CD4-positive, alpha-beta T cell treated with Interleukin-2 at 100 ng/mL for 4 hours (primary cell): ENCODE results near the gene FANCD2.
"Not testable (repeated sequence)": the region's sequence is repeated elsewhere in the genome, so short reads cannot be mapped to it uniquely, and the experiment has no call there.

ENCODE experiments used
- DNase-seq: peaks from one replicate; pipeline ENCODE4 v3.0.0-alpha.2; 2020; ENCODE audit warnings: low spot score

FANCD2 gene

GRCh38 chr3:10108091-10108490, 81.9 kb downstream of the FANCD2 start, which contains the start of gene FANCD2OS:
FANCD2OS (minus strand) TSS chr3:10108255; CDS start chr3:10104774, 3,481 bp downstream.
- no peak for DNase-seq

DNA sequence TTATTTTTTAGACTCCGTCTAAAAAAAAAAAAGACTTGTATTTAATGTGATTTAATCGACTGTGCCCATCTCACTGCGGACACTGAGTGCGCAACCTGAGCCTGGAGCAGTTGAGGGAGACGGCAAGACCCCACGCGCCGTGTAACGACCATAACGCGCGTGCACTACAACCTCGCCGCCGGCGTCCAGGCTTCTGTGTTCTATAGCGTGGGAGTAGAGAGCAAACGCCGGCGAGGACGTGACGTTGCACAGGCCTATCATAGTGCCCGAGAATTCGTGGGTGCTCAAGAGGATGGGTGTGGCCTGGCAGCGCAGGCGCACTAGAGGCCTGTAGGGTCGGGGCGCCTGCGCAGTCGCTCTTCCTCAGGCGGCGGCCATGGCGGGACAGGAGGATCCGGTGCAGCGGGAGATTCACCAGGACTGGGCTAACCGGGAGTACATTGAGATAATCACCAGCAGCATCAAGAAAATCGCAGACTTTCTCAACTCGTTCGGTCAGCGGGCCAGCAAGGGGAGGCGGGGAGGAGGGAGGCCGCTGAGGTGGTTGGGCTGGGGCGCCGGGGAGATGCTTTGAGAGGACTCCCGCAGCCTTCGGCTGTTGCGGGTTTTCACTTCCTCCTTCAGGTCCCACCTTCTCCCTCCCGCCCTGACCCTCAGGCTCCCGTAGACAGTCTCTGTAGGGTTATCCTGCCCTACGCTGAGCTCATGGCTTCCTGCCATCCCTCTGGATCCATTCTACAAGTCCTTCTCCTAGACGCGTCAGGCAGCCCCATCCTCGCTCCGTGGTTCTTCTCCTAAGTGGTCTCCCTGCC, 89.3 kb downstream of the FANCD2 start, which contains the start of gene BRK1:
Gene BRK1, plus strand, starts transcription at position 350 of the 812 bp plus-strand sequence. Its CDS starts 27 bp downstream, at position 377.
- peak; percentile 94 for DNase-seq

DNA sequence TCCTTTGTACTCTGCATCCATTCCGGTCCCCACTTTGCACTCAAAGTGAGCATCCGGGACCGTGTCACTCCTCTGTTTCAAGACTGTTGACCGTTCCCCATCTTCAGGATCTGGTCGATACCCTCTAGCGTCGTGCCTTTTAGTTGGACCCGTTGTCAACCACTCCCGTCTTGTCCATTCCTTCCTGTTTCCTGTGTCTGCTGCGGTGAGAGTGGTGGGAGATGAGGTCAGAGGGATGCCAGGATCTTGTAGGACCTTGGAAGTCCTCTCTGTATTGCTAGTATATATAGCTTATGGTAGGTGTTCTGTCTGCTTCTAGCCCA, 89.9 kb downstream of the FANCD2 start:
- DNase-seq, result no peak

DNA sequence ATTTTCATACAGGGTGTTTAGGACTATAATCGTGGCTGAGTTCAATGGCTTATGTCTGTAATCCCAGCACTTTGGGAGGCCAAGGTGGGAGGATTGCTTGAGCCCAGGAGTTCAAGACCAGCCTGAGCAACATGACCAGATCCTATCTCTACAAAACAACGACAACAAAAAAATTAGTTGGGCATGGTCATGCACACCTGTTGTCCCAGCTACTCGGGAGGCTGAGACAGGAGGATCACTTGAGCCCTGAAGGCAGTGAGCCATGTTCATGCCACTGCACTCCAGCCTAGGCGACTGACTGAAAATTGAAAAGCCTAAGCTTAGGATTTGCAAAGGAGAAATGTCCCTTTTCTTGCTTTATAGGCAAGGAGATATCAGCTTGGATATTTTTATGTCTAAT, 90.7 kb downstream of the FANCD2 start:
- DNase-seq, result no peak

DNA sequence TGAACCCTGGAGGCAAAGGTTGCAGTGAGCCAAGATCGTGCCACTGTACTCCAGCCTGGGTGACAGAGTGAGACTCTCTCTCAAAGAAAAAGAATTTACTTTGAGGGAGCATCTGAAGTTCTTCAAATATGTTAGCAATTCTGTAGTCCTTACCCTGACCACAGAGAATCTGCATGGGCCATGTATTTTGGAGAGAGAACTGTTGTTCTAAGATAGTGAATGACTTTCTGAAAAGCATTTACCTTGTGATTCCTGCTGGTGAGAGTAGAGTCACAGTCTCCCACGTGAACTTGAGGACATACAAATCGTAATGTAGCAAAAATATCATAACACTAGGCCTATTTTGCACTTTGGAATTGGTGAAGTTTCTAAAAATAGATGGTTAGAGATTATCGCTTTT, 93.1 kb downstream of the FANCD2 start:
- DNase-seq, result no peak

GRCh38 chr3:10121064-10121463, 94.8 kb downstream of the FANCD2 start:
- DNase-seq, result no peak

DNA sequence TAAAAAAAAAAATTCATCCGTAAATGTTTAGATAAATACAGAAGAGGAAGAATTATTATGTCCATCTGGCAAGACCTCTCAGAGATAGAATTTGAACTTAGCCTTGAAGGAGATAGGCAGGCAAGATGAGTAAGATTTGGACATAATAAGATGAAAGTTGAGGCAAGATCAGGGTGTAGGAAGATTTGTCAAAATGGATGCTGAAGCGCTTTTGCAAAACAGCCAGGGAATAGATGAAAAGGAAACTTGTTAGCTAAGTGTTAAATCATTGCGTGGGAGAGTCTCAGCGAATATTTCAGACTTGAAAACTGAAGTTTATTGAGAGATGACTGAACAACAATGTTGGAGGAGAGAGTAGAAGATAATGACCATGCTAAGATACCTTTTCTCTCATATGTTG, 96.5 kb downstream of the FANCD2 start:
- DNase-seq, result no peak

- DNase-seq, result not testable (repeated sequence)
These were observed 109.6 kb downstream of the FANCD2 start for GRCh38 chr3:10135872-10136271.

DNA sequence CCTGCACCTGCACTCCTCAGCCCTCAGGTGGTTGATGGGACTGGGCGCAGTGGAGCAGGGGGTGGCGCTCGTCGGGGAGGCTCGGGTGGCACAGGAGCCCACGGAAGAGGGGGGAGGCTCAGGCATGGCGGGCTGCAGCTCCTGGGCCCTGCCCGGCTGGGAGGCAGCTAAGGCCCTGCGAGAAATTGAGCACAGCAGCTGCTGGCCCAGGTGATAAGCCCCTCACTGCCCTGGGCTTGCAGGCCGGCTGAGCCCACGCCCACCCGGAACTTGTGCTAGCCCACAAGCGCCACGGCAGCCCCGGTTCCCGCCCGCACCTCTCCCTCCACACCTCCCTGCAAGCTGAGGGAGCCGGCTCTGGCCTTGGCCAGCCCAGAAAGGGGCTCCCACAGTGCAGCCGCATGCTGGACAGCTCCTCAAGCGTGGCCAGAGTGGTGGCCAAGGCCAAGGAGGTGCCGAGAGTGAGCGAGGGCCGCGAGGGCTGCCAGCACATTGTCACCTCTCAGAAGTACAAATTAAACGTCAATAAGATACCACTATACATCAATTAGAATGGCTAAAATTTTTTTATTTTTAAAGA, 110.3 kb downstream of the FANCD2 start:
- no peak for DNase-seq

- no peak for DNase-seq
These were observed 110.9 kb downstream of the FANCD2 start for GRCh38 chr3:10137178-10137577.

GRCh38 chr3:10140996-10141546, 114.8 kb downstream of the FANCD2 start:
- DNase-seq, result no peak

GRCh38 chr3:10142707-10143560, 116.7 kb downstream of the FANCD2 start:
- DNase-seq, result no peak

GRCh38 chr3:10145685-10146084, 119.4 kb downstream of the FANCD2 start:
- no peak for DNase-seq

- DNase-seq, result no peak
These were observed 123.0 kb downstream of the FANCD2 start for GRCh38 chr3:10149226-10149625.

DNA sequence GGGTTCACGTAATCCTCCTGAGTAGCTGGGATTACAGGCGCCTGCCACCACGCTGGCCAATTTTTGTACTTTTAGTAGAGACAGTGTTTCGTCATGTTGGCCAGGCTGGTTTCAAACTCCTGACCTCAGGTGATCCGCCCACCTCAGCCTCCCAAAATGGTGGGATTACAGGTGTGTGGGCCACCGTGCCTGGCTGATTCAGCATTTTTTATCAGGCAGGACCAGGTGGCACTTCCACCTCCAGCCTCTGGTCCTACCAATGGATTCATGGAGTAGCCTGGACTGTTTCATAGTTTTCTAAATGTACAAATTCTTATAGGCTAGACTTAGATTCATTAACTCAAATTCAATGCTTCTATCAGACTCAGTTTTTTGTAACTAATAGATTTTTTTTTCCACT, 124.8 kb downstream of the FANCD2 start:
- no peak for DNase-seq
